Urothelium cell line (cell line): ENCODE results near the gene FAM3C.

ENCODE experiments used
- DNase-seq: peaks from one replicate; pipeline ENCODE4 v3.0.0; 2011; ENCODE audit warnings: low spot score, mixed read lengths
- FAIRE-seq: peaks from 2 replicates; lab custom pipeline; 2011; peaks lifted over from hg19 to GRCh38; lab: Jason Lieb, UNC

FAM3C gene

GRCh38 chr7:121303422-121304101 is 92.5 kb downstream of the FAM3C start:
- DNase-seq: no peak
- FAIRE-seq: no peak

GRCh38 chr7:121302214-121302745 is 93.8 kb downstream of the FAM3C start:
- no peak for DNase-seq
- no peak for FAIRE-seq

GRCh38 chr7:121301446-121302213 is 94.5 kb downstream of the FAM3C start:
- FAIRE-seq (no peak), DNase-seq (no peak)

GRCh38 chr7:121300685-121301420 is 95.3 kb downstream of the FAM3C start:
- DNase-seq (no peak), FAIRE-seq (no peak)
